Transverse colon (tissue), 4 donors: Measurements from ENCODE around the gene SLC37A1. TPM values are rescaled to one million over a fixed set of nuclear protein-coding genes. Genes with fewer than 3 reads are reported as not detected.

Experiments used
- DNase-seq: peaks from one replicate; pipeline ENCODE4 v3.0.0-alpha.2; 2019
- H3K27ac ChIP-seq, 4 donors: fragments of 200-600 bp; sonication (generic); 2 replicates each; pipeline ENCODE4 v1.5.1; 2016 to 2018; ENCODE audit warnings: inconsistent platforms in 4 of 4
- H3K27me3 ChIP-seq: fragments of 200-600 bp; sonication (generic); 2 replicates; pipeline ENCODE4 v1.5.1; 2017; ENCODE audit warnings: inconsistent platforms
- H3K36me3 ChIP-seq, 4 donors: fragments of 200-600 bp; sonication (generic); 2 replicates each; pipeline ENCODE4 v1.5.1; 2017 to 2019; ENCODE audit warnings: inconsistent platforms in 4 of 4
- H3K4me1 ChIP-seq, 4 donors: fragments of 200-600 bp; sonication (generic); 2 replicates each; pipeline ENCODE4 v1.5.1; 2017 to 2020; ENCODE audit warnings: inconsistent platforms in 4 of 4
- H3K4me3 ChIP-seq, 4 donors: fragments of 200-600 bp; sonication (generic); 1 replicate in 1 of 4; 2 replicates in 3 of 4; pipeline versions ENCODE4 v1.5.1 to v1.6.1; 2017 to 2019; ENCODE audit warnings: inconsistent platforms in 4 of 4
- H3K9me3 ChIP-seq, 2 donors: fragments of 200-600 bp; sonication (generic); 2 replicates each; pipeline ENCODE4 v1.5.1; 2017 to 2019; ENCODE audit warnings: inconsistent platforms in 2 of 2
- EP300 ChIP-seq: sonication (generic); formaldehyde crosslinking; IDR thresholded peaks from one replicate; pipeline ENCODE4 v1.6.1; 2017; ENCODE audit warnings: antibody characterized with exemption, low read depth
- POLR2A ChIP-seq: fragments of 450-650 bp; IDR thresholded peaks from one replicate; pipeline ENCODE4 v1.6.1; 2016; ENCODE audit warnings: antibody characterized with exemption, mild to moderate bottlenecking, moderate library complexity
- POLR2AphosphoS5 ChIP-seq, 3 donors: sonication (generic); formaldehyde crosslinking; IDR thresholded peaks; one replicate each; pipeline ENCODE4 v1.6.1; 2016; ENCODE audit warnings: antibody characterized with exemption in 3 of 3
- WGBS, 2 donors: methylation state at CpG; one replicate each; pipeline ENCODE4 v1.1.5; 2018; ENCODE audit warnings: low coverage in 1 of 2; 5-methylcytosine and 5-hydroxymethylcytosine counted together
- in situ Hi-C, 4 donors: fragments of 200-750 bp; cut with MboI; loops; one replicate each; pipeline versions ENCODE4 v1.15.0 to v1.15.1; 2017; ENCODE audit warnings: low sequenced_read_pairs in 3 of 4, low pct_ligation_motif_present in 1 of 4, low pct_unique_long_range_greater_than_20kb in 1 of 4
- intact Hi-C: fragments of 100-400 bp; cut with DNase I; formaldehyde crosslinking; loops from one replicate; pipeline ENCODE4 v1.15.1; 2023; ENCODE audit warnings: low total_unique reads
- total RNA-seq, 4 donors: library from RNA; depleted of rRNA; stranded (reverse); fragments of >200 nt; gene quantifications; one replicate each; pipeline ENCODE4 v1.1.0, GENCODE V29; 2016
- TF ChIP-seq, protein P1 (sequence below), 5 experiments: fragments of 200-600 bp in 3 of 5; fragments of 450-650 bp in 2 of 5; sonication (generic) in 3 of 5; IDR thresholded peaks; 1 replicate in 2 of 5; 2 replicates in 3 of 5; pipeline ENCODE4 v1.5.1; 2016 to 2017; ENCODE audit warnings: antibody characterized with exemption in 5 of 5, inconsistent platforms in 3 of 5, mild to moderate bottlenecking in 2 of 5, moderate library complexity in 1 of 5

Gene SLC37A1
- total RNA-seq, 4 donors from 2014 or later: 80.8 to 139 (median 117) TPM

GRCh38 chr21:42556960-42557359, 43.3 kb downstream of the SLC37A1 start:
- no peak overlapping the region for H3K4me3 ChIP-seq
- TF ChIP-seq, protein P1, sequence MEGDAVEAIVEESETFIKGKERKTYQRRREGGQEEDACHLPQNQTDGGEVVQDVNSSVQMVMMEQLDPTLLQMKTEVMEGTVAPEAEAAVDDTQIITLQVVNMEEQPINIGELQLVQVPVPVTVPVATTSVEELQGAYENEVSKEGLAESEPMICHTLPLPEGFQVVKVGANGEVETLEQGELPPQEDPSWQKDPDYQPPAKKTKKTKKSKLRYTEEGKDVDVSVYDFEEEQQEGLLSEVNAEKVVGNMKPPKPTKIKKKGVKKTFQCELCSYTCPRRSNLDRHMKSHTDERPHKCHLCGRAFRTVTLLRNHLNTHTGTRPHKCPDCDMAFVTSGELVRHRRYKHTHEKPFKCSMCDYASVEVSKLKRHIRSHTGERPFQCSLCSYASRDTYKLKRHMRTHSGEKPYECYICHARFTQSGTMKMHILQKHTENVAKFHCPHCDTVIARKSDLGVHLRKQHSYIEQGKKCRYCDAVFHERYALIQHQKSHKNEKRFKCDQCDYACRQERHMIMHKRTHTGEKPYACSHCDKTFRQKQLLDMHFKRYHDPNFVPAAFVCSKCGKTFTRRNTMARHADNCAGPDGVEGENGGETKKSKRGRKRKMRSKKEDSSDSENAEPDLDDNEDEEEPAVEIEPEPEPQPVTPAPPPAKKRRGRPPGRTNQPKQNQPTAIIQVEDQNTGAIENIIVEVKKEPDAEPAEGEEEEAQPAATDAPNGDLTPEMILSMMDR (IDR thresholded peaks at IDR 0.05): no peak
- TF ChIP-seq POLR2AphosphoS5 (IDR thresholded peaks at IDR 0.05) (no peak), POLR2A (no peak), EP300 (no peak)
- intact Hi-C loops (no loop called here), in situ Hi-C loops (loop anchor here in 1 of 4 donors (25.0 kb wide), 1 partner anchor 245 kb away; the partner anchor contains the start of gene TFF3)
- H3K4me1 ChIP-seq: peaks cover 0 to 4% (median 0%) of the 10 kb centered on the region in 4 donors
- 92 to 100% methylated on average over 1 to 14 of the region's 14 CpGs for WGBS, 2 donors
- no peaks in the 10 kb centered on the region for H3K27me3 ChIP-seq
- peaks cover 0 to 40% (median 16%) of the 10 kb centered on the region in 4 donors for H3K36me3 ChIP-seq
- no peak overlapping the region for H3K27ac ChIP-seq
- H3K9me3 ChIP-seq: no peaks in the 10 kb centered on the region
- DNase-seq: peak; percentile 8

GRCh38 chr21:42557420-42557819, 43.8 kb downstream of the SLC37A1 start:
- Histone ChIP-seq H3K36me3 (peaks cover 0 to 40% (median 16%) of the 10 kb centered on the region in 4 donors), H3K27ac (no peak overlapping the region), H3K27me3 (no peaks in the 10 kb centered on the region), H3K9me3 (no peaks in the 10 kb centered on the region), H3K4me1 (peaks cover 0 to 4% (median 0%) of the 10 kb centered on the region in 4 donors), H3K4me3 (no peak overlapping the region)
- in situ Hi-C loops (loop anchor here in 1 of 4 donors (25.0 kb wide), 1 partner anchor 245 kb away; the partner anchor contains the start of gene TFF3), intact Hi-C loops (no loop called here)
- TF ChIP-seq, protein P1 (IDR thresholded peaks at IDR 0.05): no peak
- TF ChIP-seq POLR2AphosphoS5 (IDR thresholded peaks at IDR 0.05) (no peak), EP300 (no peak), POLR2A (no peak)
- DNase-seq: no peak
- 88 to 92% methylated on average over 4 to 10 of the region's 10 CpGs for WGBS, 2 donors

DNA sequence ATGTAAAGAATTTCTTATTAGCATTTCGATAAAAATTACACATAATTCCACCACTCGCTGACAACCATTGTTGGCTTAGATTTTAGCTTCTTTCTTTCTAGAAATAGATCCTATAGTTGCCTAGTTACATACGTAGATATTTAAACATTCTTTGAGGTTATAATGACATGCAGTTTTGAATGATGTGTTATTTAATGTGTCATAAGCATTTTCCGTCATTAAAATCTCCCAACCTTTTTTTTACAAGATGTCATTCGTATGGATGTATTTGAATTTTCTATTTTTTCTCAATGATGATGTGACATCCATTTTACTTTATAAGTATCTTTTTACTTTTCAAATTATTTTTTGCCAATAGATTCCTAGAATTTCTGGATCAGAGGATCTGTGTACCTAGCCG, 44.7 kb downstream of the SLC37A1 start:
- Histone ChIP-seq H3K27ac (no peak overlapping the region), H3K4me3 (no peak overlapping the region), H3K9me3 (no peaks in the 10 kb centered on the region), H3K36me3 (peaks cover 0 to 40% (median 16%) of the 10 kb centered on the region in 4 donors), H3K27me3 (no peaks in the 10 kb centered on the region), H3K4me1 (peaks cover 0 to 4% (median 0%) of the 10 kb centered on the region in 4 donors)
- in situ Hi-C loops: loop anchor here in 1 of 4 donors (25.0 kb wide), 1 partner anchor 246 kb away; the partner anchor contains the start of gene TFF3
- intact Hi-C loops: no loop called here
- TF ChIP-seq EP300: no peak
- TF ChIP-seq POLR2A: no peak
- no peak for TF ChIP-seq POLR2AphosphoS5 (IDR thresholded peaks at IDR 0.05)
- TF ChIP-seq, protein P1 (IDR thresholded peaks at IDR 0.05): no peak
- 95 to 100% methylated on average over 6 of the region's 6 CpGs for WGBS, 2 donors
- DNase-seq: no peak

DNA sequence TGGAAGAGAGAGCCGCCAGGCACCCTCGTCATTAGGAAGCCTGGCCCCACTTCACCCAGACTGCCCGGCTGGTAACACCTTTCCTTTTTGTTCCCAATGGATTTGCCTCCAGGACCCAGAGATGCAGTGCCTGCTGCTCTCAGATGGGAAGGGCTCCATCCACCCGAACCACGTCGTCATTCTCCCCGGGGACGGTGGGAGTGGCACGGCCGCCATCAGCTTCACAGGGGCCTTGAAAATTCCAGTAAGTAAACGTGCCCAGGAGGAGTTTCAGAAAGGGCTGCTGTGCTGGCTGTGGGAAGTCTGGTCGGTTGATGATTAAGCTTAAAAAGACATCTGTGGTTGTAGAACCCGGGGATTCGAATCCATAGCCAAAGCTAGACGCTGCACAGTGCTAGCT, 45.2 kb downstream of the SLC37A1 start:
- in situ Hi-C loops (loop anchor here in 1 of 4 donors (25.0 kb wide), 1 partner anchor 247 kb away; the partner anchor contains the start of gene TFF3), intact Hi-C loops (no loop called here)
- H3K4me1 ChIP-seq: peaks cover 0 to 4% (median 0%) of the 10 kb centered on the region in 4 donors
- H3K9me3 ChIP-seq: no peaks in the 10 kb centered on the region
- H3K27me3 ChIP-seq: no peaks in the 10 kb centered on the region
- H3K4me3 ChIP-seq: no peak overlapping the region
- 94 to 100% methylated on average over 2 to 15 of the region's 15 CpGs for WGBS, 2 donors
- TF ChIP-seq POLR2AphosphoS5 (IDR thresholded peaks at IDR 0.05) (no peak), POLR2A (no peak), EP300 (no peak)
- TF ChIP-seq, protein P1 (IDR thresholded peaks at IDR 0.05): no peak
- peaks cover 0 to 38% (median 18%) of the 10 kb centered on the region in 4 donors for H3K36me3 ChIP-seq
- H3K27ac ChIP-seq: no peak overlapping the region
- DNase-seq: peak; percentile 2
